HAP-1 (cell line): Measurements from ENCODE around the gene ZDHHC4.
A peak's percentile ranks its signal among the peaks of the same experiment; 100 is the strongest.

Source experiments
- DNase-seq, 2 experiments: peaks; one replicate each; pipeline ENCODE4 v3.0.0-alpha.2; 2016 to 2020; ENCODE audit warnings: low spot score in 2 of 2
- H3K27me3 ChIP-seq: fragments of 250-450 bp; sonication (Bioruptor Pico); 2 replicates; pipeline ENCODE4 v1.5.1; 2020; ENCODE audit warnings: low read depth, mild to moderate bottlenecking, moderate library complexity
- H3K36me3 ChIP-seq: fragments of 250-450 bp; sonication (Bioruptor Pico); replicated peaks from 2 replicates; pipeline ENCODE4 v1.5.1; 2020; ENCODE audit warnings: mild to moderate bottlenecking
- H3K4me1 ChIP-seq: fragments of 250-450 bp; sonication (Bioruptor Pico); 2 replicates; pipeline ENCODE4 v1.5.1; 2020; ENCODE audit warnings: mild to moderate bottlenecking
- H3K4me3 ChIP-seq: fragments of 250-450 bp; sonication (Bioruptor Pico); 2 replicates; pipeline ENCODE4 v1.5.1; 2020; ENCODE audit warnings: mild to moderate bottlenecking, moderate library complexity
- H3K9me3 ChIP-seq: fragments of 250-450 bp; sonication (Bioruptor Pico); 2 replicates; pipeline ENCODE4 v1.5.1; 2020; ENCODE audit warnings: mild to moderate bottlenecking, moderate library complexity
- in situ Hi-C: fragments of 300-500 bp; cut with MboI; formaldehyde crosslinking; loops from 3 replicates; pipeline ENCODE4 v1.14.3; 2020; ENCODE audit warnings: low sequenced_read_pairs, inconsistent platforms, mixed read lengths

The ZDHHC4 gene

GRCh38 chr7:6547400-6547799, 29.9 kb upstream of the ZDHHC4 start:
- in situ Hi-C loops: no loop called here
- DNase-seq: no peak
- H3K36me3 ChIP-seq: no peaks in the 10 kb centered on the region
- H3K4me1 ChIP-seq: no peaks in the 10 kb centered on the region
- H3K9me3 ChIP-seq: no peaks in the 10 kb centered on the region
- H3K4me3 ChIP-seq: no peak overlapping the region
- H3K27me3 ChIP-seq: no peaks in the 10 kb centered on the region

- H3K36me3 ChIP-seq: no peaks in the 10 kb centered on the region
- no peaks in the 10 kb centered on the region for H3K9me3 ChIP-seq
- no peaks in the 10 kb centered on the region for H3K27me3 ChIP-seq
- H3K4me3 ChIP-seq: no peak within 1 kb of the TSS
- DNase-seq: no peak
- H3K4me1 ChIP-seq: no peaks in the 10 kb centered on the region
- in situ Hi-C loops: no loop called here
These were observed 26.2 kb upstream of the ZDHHC4 start, which contains the start of gene GRID2IP for GRCh38 chr7:6551016-6551511. Gene GRID2IP, minus strand, starts transcription at chr7:6551461. Its CDS starts 25 bp downstream, at chr7:6551436.

DNA sequence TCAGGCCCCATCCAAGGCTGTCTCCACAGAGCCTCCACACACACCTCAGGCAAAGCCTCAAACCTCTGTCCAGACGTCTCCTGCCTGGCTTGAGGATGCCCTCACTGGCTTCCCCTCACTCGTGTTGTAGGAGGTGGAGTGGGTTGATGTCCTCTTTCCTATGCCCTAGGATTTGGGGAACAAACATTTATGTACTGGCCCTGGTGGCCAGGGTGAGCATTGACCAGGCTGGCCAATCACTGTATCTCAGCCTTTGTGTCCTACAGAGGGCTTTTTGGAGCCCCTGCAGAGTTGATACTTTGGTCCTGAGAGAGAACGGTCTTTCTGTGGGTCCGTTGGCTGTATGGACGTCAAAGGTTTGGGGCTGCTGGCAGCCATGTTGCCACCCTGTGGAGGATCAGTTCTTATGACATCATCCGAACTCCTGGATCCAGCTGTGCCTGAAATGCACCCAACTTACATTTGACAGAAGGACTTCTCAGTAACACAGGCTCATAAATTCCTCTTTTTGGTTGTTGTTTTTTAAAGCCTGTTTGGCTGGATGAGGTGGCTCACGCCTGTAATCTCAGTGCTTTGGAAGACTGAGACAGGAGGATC, 23.7 kb upstream of the ZDHHC4 start:
- H3K27me3 ChIP-seq: no peaks in the 10 kb centered on the region
- H3K36me3 ChIP-seq: no peaks in the 10 kb centered on the region
- no peaks in the 10 kb centered on the region for H3K9me3 ChIP-seq
- no peak overlapping the region for H3K4me3 ChIP-seq
- in situ Hi-C loops: no loop called here
- H3K4me1 ChIP-seq: no peaks in the 10 kb centered on the region
- no peak for DNase-seq

DNA sequence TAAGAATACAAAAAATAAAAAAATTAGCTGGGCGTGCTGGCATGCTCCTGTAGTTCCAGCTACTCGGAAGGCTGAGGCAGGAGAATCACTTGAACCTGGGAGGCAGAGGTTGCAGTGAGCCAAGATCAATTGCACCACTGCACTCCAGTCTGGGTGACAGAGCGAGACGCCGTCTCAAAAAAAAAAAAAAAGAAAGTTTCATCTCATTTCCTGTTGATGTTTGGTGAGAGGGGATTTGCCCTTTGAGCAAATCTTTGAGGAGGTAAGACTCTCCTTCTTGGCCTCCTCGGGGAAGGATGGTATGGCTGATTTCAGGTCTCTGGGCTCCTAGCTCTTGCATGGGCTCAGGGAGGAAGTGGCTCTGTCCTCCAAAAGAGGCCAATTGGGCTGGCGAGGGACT, 22.4 kb upstream of the ZDHHC4 start:
- H3K9me3 ChIP-seq: no peaks in the 10 kb centered on the region
- no peak overlapping the region for H3K4me3 ChIP-seq
- no peaks in the 10 kb centered on the region for H3K36me3 ChIP-seq
- in situ Hi-C loops: no loop called here
- no peaks in the 10 kb centered on the region for H3K4me1 ChIP-seq
- no peaks in the 10 kb centered on the region for H3K27me3 ChIP-seq
- no peak for DNase-seq

DNA sequence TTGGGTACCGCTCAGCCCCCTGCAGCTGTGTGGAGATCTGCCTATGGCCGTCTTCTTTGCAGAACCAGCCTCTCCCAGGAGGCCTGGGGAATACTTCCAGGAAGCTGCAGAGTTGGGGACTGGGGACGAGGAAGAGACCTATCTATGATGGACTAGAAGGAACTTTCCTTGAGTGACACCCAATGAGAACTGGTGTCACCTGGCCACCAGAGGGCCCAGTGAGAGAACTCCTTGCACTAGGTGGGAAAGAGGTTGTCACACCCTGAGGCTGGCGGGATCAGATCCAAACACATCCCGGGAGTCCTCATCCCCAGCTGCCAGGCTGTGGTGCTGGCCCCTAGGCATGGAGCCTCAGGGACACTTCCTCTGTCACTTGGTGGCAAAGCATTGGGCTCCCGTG, 21.1 kb upstream of the ZDHHC4 start:
- Histone ChIP-seq H3K9me3 (no peaks in the 10 kb centered on the region), H3K4me1 (no peaks in the 10 kb centered on the region), H3K27me3 (no peaks in the 10 kb centered on the region), H3K4me3 (no peak overlapping the region), H3K36me3 (no peaks in the 10 kb centered on the region)
- in situ Hi-C loops: no loop called here
- DNase-seq: peak in 1 of 2 experiments; percentile 18

GRCh38 chr7:6558837-6559236, 18.4 kb upstream of the ZDHHC4 start:
- in situ Hi-C loops: no loop called here
- no peaks in the 10 kb centered on the region for H3K4me1 ChIP-seq
- DNase-seq: peak; percentile 39 to 67
- H3K9me3 ChIP-seq: no peaks in the 10 kb centered on the region
- no peaks in the 10 kb centered on the region for H3K27me3 ChIP-seq
- no peaks in the 10 kb centered on the region for H3K36me3 ChIP-seq
- H3K4me3 ChIP-seq: no peak overlapping the region

- in situ Hi-C loops: no loop called here
- no peaks in the 10 kb centered on the region for H3K27me3 ChIP-seq
- H3K4me3 ChIP-seq: no peak overlapping the region
- no peaks in the 10 kb centered on the region for H3K4me1 ChIP-seq
- no peaks in the 10 kb centered on the region for H3K36me3 ChIP-seq
- DNase-seq: no peak
- no peaks in the 10 kb centered on the region for H3K9me3 ChIP-seq
These were observed 17.4 kb upstream of the ZDHHC4 start for GRCh38 chr7:6559896-6560295.

DNA sequence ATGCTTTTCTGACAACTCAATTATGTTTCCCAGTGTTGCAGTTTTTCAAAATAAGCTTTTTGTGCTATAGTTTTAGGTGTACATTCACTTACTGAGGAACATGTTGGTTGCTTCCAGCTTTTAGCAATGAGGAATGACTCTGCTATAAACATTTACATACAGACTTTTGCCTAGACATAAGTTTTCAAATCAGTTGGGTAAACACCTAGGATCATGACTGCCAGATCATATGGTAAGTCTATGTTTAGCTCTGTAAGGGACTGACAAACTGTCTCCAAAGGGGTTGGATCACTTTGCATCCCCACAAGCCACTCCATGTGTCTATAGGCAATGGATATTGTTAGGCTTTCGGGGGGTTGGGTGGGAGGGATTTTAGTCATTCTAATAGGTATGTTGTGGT, 15.1 kb upstream of the ZDHHC4 start:
- no peak for DNase-seq
- H3K4me1 ChIP-seq: no peaks in the 10 kb centered on the region
- H3K27me3 ChIP-seq: no peaks in the 10 kb centered on the region
- no peaks in the 10 kb centered on the region for H3K9me3 ChIP-seq
- in situ Hi-C loops: no loop called here
- H3K4me3 ChIP-seq: no peak overlapping the region
- H3K36me3 ChIP-seq: no peaks in the 10 kb centered on the region

DNA sequence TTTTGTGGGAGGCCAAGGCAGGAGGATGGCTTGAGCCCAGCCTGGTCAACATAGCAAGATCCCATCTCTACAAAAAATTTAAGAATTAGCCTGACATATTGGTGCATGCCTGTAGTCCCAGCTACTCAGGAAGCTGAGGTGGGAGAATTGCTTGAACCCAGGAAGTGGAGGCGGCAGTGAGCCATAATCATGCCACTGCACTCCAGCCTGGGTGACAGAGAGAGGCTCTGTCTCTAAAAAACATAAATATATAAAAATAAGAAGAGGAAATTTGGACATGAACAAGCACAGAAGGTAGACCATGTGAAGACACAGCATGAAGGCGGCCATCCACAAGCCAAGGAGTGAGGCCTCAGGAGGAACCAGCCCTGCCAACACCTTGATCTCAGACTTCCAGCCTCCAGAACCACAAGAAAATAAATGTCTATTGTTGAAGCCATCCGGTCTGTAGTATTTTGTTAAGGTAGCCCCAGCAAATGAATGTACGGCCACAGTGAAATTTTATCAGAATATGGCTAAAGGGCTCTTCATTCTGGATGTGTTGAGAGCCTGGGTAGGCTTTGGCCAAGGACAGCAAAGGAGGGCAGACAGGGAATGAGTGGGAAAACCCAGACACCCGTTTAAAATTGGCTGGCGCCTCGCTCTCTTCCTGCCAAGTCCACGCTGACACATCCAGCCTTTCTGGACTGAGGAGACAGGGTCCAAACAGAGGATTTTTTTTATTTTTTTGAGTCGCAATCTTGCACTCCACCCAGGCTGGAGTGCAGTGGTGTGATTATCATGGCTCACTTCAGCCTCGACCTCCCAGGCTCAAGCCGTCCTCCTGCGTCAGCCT, 13.1 kb upstream of the ZDHHC4 start:
- no peaks in the 10 kb centered on the region for H3K36me3 ChIP-seq
- no peaks in the 10 kb centered on the region for H3K4me1 ChIP-seq
- no peak overlapping the region for H3K4me3 ChIP-seq
- in situ Hi-C loops: no loop called here
- H3K27me3 ChIP-seq: no peaks in the 10 kb centered on the region
- no peaks in the 10 kb centered on the region for H3K9me3 ChIP-seq
- DNase-seq: no peak

- DNase-seq: no peak
- no peaks in the 10 kb centered on the region for H3K27me3 ChIP-seq
- H3K4me1 ChIP-seq: no peaks in the 10 kb centered on the region
- H3K36me3 ChIP-seq: no peaks in the 10 kb centered on the region
- in situ Hi-C loops: no loop called here
- H3K4me3 ChIP-seq: no peak overlapping the region
- H3K9me3 ChIP-seq: no peaks in the 10 kb centered on the region
These were observed 11.6 kb upstream of the ZDHHC4 start for GRCh38 chr7:6565655-6566054.

- Histone ChIP-seq H3K9me3 (no peaks in the 10 kb centered on the region), H3K27me3 (no peaks in the 10 kb centered on the region), H3K4me1 (no peaks in the 10 kb centered on the region), H3K36me3 (no peaks in the 10 kb centered on the region), H3K4me3 (no peak overlapping the region)
- no peak for DNase-seq
- in situ Hi-C loops: no loop called here
These were observed 9.4 kb upstream of the ZDHHC4 start for GRCh38 chr7:6567886-6568285.

GRCh38 chr7:6571160-6571779, 6.0 kb upstream of the ZDHHC4 start:
- Histone ChIP-seq H3K9me3 (no peaks in the 10 kb centered on the region), H3K36me3 (no peaks in the 10 kb centered on the region), H3K27me3 (no peaks in the 10 kb centered on the region), H3K4me1 (peaks cover 3% of the 10 kb centered on the region), H3K4me3 (no peak overlapping the region)
- no peak for DNase-seq
- in situ Hi-C loops: no loop called here

DNA sequence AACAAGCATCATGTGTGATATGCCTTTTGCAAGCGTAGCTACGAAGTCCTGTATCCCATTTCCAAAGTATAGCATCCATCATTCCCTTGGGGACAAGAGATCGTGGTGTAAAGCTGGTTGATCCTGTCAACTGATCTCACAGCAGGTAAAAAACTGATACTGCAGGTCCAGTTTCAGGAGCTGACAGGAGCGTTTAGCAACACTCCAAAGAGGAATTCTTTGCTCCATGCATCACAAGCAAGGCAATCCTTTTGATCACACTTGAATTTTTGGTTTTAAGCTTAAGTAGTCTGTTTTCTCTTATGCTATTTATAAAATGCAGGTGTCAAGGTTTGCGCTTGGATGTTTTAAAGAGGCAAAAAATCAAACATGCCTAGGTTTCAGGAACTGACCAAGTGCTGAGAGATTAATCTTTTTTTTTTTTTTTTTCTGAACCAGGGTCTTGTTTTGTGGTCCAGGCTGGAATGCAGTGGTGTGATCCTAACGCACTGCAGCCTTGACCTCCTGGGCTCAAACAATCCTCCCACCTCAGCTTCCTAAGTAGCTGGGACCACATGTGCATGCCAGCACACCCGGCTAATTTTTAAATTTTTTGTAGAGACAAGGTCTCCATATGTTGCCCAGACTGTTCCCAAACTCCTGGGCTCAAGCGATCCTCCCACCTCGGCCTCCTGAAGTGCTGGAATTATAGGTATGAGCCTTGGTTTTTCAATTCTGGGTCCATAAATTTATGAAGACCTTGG, 1.8 kb upstream of the ZDHHC4 start:
- H3K4me3 ChIP-seq: no peak overlapping the region
- in situ Hi-C loops: no loop called here
- no peaks in the 10 kb centered on the region for H3K27me3 ChIP-seq
- 0 out of 2 replicates have a peak, but pooled peaks cover 4% of the 10 kb centered on the region for H3K36me3 ChIP-seq
- H3K4me1 ChIP-seq: peaks cover 10% of the 10 kb centered on the region
- H3K9me3 ChIP-seq: no peaks in the 10 kb centered on the region
- no peak for DNase-seq
